Suprapubic skin (tissue), 3 donors: ENCODE measurements around the gene ATF7.

ENCODE experiments used
- EP300 ChIP-seq: sonication (generic); formaldehyde crosslinking; IDR thresholded peaks from one replicate; pipeline ENCODE4 v1.6.1; 2017; ENCODE audit warnings: antibody characterized with exemption
- POLR2A ChIP-seq, 2 donors: fragments of 450-650 bp; IDR thresholded peaks; one replicate each; pipeline ENCODE4 v1.6.1; 2017; ENCODE audit warnings: antibody characterized with exemption in 2 of 2, mild to moderate bottlenecking in 2 of 2, moderate library complexity in 2 of 2
- TF ChIP-seq, protein P1 (sequence below), 2 donors: fragments of 200-600 bp in 1 of 2; fragments of 450-650 bp in 1 of 2; sonication (generic) in 1 of 2; IDR thresholded peaks; one replicate each; pipeline ENCODE4 v1.5.1; 2016 to 2019; ENCODE audit warnings: antibody characterized with exemption in 2 of 2, mild to moderate bottlenecking in 1 of 2, moderate library complexity in 1 of 2

DNA sequence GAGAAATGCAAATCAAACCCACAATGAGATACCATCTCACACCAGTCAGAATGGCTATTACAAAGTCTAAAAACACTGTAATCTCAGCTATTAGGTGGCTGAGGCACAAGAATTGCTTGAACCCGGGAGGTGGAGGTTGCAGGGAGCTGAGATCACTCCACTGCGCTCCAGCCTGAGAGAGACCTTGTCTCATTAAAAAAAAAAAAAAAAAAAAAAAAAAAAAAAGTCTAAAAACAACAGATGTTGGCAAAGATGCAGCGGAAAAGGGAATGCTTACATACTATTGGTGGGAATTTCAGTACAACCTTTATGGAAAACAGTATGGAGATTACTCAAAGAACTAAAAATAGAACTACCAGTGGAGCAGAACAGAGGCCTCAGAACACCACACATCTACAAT is 19.0 kb upstream of the ATF7 start:
- TF ChIP-seq, protein P1, sequence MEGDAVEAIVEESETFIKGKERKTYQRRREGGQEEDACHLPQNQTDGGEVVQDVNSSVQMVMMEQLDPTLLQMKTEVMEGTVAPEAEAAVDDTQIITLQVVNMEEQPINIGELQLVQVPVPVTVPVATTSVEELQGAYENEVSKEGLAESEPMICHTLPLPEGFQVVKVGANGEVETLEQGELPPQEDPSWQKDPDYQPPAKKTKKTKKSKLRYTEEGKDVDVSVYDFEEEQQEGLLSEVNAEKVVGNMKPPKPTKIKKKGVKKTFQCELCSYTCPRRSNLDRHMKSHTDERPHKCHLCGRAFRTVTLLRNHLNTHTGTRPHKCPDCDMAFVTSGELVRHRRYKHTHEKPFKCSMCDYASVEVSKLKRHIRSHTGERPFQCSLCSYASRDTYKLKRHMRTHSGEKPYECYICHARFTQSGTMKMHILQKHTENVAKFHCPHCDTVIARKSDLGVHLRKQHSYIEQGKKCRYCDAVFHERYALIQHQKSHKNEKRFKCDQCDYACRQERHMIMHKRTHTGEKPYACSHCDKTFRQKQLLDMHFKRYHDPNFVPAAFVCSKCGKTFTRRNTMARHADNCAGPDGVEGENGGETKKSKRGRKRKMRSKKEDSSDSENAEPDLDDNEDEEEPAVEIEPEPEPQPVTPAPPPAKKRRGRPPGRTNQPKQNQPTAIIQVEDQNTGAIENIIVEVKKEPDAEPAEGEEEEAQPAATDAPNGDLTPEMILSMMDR (IDR thresholded peaks at IDR 0.05): no peak
- TF ChIP-seq POLR2A (IDR thresholded peaks at IDR 0.05) (no peak), EP300 (no peak)
